SK-N-SH (cell line): ENCODE data around the gene CSTPP1.

Experiments
- GABPA ChIP-seq: IDR thresholded peaks from 2 replicates; pipeline ENCODE4 v1.4.0; 2012; ENCODE audit warnings: low read depth, mild to moderate bottlenecking
- MXI1 ChIP-seq: IDR thresholded peaks from 2 replicates; pipeline ENCODE4 v1.6.1; 2012; ENCODE audit warnings: mild to moderate bottlenecking, low read depth, low read length, improper control_type of control experiment
- RAD21 ChIP-seq: IDR thresholded peaks from 2 replicates; pipeline ENCODE4 v1.6.1; 2012; ENCODE audit warnings: mild to moderate bottlenecking, low read length
- TF ChIP-seq, protein P1 (sequence below): fragments of 200-600 bp; sonication (generic); IDR thresholded peaks from 2 replicates; pipeline ENCODE4 v1.6.1; 2017; ENCODE audit warnings: antibody characterized with exemption, mild to moderate bottlenecking, moderate library complexity
- TF ChIP-seq, protein P2 (sequence below): IDR thresholded peaks from 2 replicates; pipeline ENCODE4 v1.4.0; 2012; ENCODE audit warnings: low read depth, borderline replicate concordance
- TF ChIP-seq, protein P3 (sequence below): fragments of 150-350 bp; IDR thresholded peaks from 2 replicates; pipeline ENCODE4 v1.6.1; 2017; ENCODE audit warnings: antibody characterized with exemption, low read length, low read depth, borderline replicate concordance

DNA sequence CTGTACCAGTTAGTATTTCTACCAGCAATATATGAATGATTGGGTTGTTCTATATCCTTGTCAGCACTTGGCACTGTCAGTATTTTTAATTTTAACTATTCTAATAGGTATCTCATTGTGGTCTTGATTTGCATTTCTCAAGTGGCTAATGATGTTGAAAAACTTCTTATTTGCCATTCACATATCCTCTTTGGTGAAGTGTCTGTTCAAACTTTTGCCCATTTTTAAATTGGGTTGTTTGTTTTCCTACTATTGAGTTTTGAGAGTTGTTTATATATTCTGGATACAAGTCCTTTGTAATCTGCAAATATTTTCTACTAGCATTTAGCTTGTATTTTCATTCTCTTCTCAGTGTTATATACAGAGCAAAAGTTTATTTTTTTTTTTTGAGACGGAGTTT, 82.1 kb downstream of the CSTPP1 start:
- TF ChIP-seq, protein P1, sequence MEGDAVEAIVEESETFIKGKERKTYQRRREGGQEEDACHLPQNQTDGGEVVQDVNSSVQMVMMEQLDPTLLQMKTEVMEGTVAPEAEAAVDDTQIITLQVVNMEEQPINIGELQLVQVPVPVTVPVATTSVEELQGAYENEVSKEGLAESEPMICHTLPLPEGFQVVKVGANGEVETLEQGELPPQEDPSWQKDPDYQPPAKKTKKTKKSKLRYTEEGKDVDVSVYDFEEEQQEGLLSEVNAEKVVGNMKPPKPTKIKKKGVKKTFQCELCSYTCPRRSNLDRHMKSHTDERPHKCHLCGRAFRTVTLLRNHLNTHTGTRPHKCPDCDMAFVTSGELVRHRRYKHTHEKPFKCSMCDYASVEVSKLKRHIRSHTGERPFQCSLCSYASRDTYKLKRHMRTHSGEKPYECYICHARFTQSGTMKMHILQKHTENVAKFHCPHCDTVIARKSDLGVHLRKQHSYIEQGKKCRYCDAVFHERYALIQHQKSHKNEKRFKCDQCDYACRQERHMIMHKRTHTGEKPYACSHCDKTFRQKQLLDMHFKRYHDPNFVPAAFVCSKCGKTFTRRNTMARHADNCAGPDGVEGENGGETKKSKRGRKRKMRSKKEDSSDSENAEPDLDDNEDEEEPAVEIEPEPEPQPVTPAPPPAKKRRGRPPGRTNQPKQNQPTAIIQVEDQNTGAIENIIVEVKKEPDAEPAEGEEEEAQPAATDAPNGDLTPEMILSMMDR: no peak
- TF ChIP-seq MXI1 (no peak), GABPA (no peak), RAD21 (no peak)
- TF ChIP-seq, protein P2, sequence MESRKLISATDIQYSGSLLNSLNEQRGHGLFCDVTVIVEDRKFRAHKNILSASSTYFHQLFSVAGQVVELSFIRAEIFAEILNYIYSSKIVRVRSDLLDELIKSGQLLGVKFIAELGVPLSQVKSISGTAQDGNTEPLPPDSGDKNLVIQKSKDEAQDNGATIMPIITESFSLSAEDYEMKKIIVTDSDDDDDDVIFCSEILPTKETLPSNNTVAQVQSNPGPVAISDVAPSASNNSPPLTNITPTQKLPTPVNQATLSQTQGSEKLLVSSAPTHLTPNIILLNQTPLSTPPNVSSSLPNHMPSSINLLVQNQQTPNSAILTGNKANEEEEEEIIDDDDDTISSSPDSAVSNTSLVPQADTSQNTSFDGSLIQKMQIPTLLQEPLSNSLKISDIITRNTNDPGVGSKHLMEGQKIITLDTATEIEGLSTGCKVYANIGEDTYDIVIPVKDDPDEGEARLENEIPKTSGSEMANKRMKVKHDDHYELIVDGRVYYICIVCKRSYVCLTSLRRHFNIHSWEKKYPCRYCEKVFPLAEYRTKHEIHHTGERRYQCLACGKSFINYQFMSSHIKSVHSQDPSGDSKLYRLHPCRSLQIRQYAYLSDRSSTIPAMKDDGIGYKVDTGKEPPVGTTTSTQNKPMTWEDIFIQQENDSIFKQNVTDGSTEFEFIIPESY: no peak
- TF ChIP-seq, protein P3, sequence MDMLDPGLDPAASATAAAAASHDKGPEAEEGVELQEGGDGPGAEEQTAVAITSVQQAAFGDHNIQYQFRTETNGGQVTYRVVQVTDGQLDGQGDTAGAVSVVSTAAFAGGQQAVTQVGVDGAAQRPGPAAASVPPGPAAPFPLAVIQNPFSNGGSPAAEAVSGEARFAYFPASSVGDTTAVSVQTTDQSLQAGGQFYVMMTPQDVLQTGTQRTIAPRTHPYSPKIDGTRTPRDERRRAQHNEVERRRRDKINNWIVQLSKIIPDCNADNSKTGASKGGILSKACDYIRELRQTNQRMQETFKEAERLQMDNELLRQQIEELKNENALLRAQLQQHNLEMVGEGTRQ: no peak
